ENCODE measurements around the gene CPNE9. TPM values are rescaled to one million over a fixed set of nuclear protein-coding genes. Genes with fewer than 3 reads are reported as not detected.

Gene CPNE9
- total RNA-seq, 1 donor from 2014 or later: not detected

- TF ChIP-seq CTCF (IDR thresholded peaks at IDR 0.05; ENCODE audit: insufficient read depth, low read length, severe bottlenecking): peak; percentile 90
- H3K36me3 ChIP-seq (ENCODE audit: control insufficient read depth, insufficient read depth, low read length): no peaks in the 10 kb centered on the region
- DNase-seq (ENCODE audit: low read depth): peak; percentile 78
- H3K27me3 ChIP-seq (ENCODE audit: control insufficient read depth, insufficient read depth, low read length): peaks cover 2% of the 10 kb centered on the region
- FAIRE-seq: no peak
- no peak overlapping the region for H3K4me3 ChIP-seq (ENCODE audit: low read depth, low read length)
Measured at GRCh38 chr3:9715764-9716437, 12.3 kb downstream of the CPNE9 start.

- no peak for FAIRE-seq
Measured at GRCh38 chr3:9716801-9717555, 13.3 kb downstream of the CPNE9 start.

GRCh38 chr3:9717563-9717962, 13.9 kb downstream of the CPNE9 start:
- Histone ChIP-seq H3K4me3 (ENCODE audit: low read depth, low read length) (no peak overlapping the region), H3K27me3 (ENCODE audit: control insufficient read depth, insufficient read depth, low read length) (no peaks in the 10 kb centered on the region), H3K36me3 (ENCODE audit: control insufficient read depth, insufficient read depth, low read length) (no peaks in the 10 kb centered on the region)
- no peak for TF ChIP-seq CTCF (IDR thresholded peaks at IDR 0.05; ENCODE audit: insufficient read depth, low read length, severe bottlenecking)
- DNase-seq (ENCODE audit: low read depth) (no peak), FAIRE-seq (no peak)

More at GRCh38 chr3:9716801-9717555, 13.3 kb downstream of the CPNE9 start:
- Histone ChIP-seq H3K27me3 (ENCODE audit: control insufficient read depth, insufficient read depth, low read length) (peaks cover 2% of the 10 kb centered on the region), H3K4me3 (ENCODE audit: low read depth, low read length) (no peak overlapping the region), H3K36me3 (ENCODE audit: control insufficient read depth, insufficient read depth, low read length) (no peaks in the 10 kb centered on the region)
- TF ChIP-seq CTCF (IDR thresholded peaks at IDR 0.05; ENCODE audit: insufficient read depth, low read length, severe bottlenecking): no peak
- no peak for DNase-seq (ENCODE audit: low read depth)

- H3K27me3 ChIP-seq (ENCODE audit: control insufficient read depth, insufficient read depth, low read length): no peaks in the 10 kb centered on the region
- H3K4me3 ChIP-seq (ENCODE audit: low read depth, low read length): no peak overlapping the region
- no peak for FAIRE-seq
- no peak for DNase-seq (ENCODE audit: low read depth)
- TF ChIP-seq CTCF (IDR thresholded peaks at IDR 0.05; ENCODE audit: insufficient read depth, low read length, severe bottlenecking): no peak
- H3K36me3 ChIP-seq (ENCODE audit: control insufficient read depth, insufficient read depth, low read length): no peaks in the 10 kb centered on the region
Measured at GRCh38 chr3:9718118-9718517, 14.5 kb downstream of the CPNE9 start.

- Histone ChIP-seq H3K36me3 (ENCODE audit: control insufficient read depth, insufficient read depth, low read length) (no peaks in the 10 kb centered on the region), H3K4me3 (ENCODE audit: low read depth, low read length) (no peak overlapping the region), H3K27me3 (ENCODE audit: control insufficient read depth, insufficient read depth, low read length) (peaks cover 4% of the 10 kb centered on the region)
- FAIRE-seq (no peak), DNase-seq (ENCODE audit: low read depth) (no peak)
- TF ChIP-seq CTCF (IDR thresholded peaks at IDR 0.05; ENCODE audit: insufficient read depth, low read length, severe bottlenecking): no peak
Measured at GRCh38 chr3:9721015-9721699, 17.5 kb downstream of the CPNE9 start.
